ENCODE measurements around the gene TMEM202.

- no peak for TF ChIP-seq CTCF (conservative IDR thresholded peaks at IDR 0.05 in 1 of 2, IDR thresholded peaks at IDR 0.05 in 1 of 2; ENCODE audit: low read depth in 1 of 2, low read length in 2 of 2)
- TF ChIP-seq EZH2 (IDR thresholded peaks at IDR 0.05; ENCODE audit: low read length, missing control alignments): no peak
Measured at GRCh38 chr15:72358121-72358520, 40.0 kb upstream of the TMEM202 start.

Measured in fibroblast of lung (primary cell).